ENCODE data around the gene SSX2IP. TPM values are rescaled to one million over a fixed set of nuclear protein-coding genes. Genes with fewer than 3 reads are reported as not detected.
"Not testable (repeated sequence)": the region's sequence is repeated elsewhere in the genome, so short reads cannot be mapped to it uniquely, and the experiment has no call there.

SSX2IP gene, protein sequence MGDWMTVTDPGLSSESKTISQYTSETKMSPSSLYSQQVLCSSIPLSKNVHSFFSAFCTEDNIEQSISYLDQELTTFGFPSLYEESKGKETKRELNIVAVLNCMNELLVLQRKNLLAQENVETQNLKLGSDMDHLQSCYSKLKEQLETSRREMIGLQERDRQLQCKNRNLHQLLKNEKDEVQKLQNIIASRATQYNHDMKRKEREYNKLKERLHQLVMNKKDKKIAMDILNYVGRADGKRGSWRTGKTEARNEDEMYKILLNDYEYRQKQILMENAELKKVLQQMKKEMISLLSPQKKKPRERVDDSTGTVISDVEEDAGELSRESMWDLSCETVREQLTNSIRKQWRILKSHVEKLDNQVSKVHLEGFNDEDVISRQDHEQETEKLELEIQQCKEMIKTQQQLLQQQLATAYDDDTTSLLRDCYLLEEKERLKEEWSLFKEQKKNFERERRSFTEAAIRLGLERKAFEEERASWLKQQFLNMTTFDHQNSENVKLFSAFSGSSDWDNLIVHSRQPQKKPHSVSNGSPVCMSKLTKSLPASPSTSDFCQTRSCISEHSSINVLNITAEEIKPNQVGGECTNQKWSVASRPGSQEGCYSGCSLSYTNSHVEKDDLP
- total RNA-seq, result 11.1 and 15.0 TPM in 2 replicates

DNA sequence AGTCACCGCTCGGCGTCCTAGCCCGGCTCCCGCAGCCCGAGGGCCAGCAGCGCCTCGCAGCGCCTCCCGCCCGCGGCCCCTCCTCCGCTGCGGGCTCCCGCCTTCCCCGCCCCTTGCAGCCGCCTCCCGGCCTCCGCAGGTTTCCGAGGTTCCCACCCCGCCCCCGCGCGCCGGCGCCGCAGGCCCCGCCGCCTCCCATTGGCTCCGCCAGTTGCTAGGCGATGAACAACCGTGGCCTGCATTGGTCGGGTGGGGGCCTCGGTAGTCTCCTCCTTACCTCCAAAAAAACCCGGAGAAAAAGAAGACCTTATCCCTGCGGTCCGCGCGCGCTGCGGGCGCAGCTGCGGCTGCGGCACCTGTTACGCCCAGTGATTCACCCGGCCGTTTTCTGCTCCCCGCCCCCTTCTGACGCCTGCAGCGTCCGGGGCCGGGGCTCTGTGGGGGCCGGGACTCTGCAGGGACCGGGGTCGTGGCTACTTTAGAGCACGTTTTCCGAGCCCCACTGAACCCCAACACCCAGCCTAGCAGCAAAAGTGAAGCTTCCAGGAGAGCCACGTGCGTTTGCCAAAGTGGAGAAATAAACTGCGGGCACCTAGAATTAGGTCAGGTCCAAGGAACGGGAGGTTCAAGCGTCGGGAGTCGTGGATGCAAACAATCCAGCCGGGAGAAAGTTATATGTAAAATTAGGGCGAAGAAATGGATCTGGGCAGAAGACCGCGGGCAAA lies at the start of gene SSX2IP:
SSX2IP (minus strand) TSS at position 65 of the 725 bp plus-strand sequence. CDS start 19,242 bp downstream, outside the sequence.
- intact Hi-C loops (cut with micrococcal nuclease), result loop anchor here (1.0 to 5.0 kb wide), 15 partner anchors 62 to 1017 kb away; partner anchors contain the start of genes BCL10, C1orf52, GNG5 and PRKACB
- Mint-ChIP-seq H3K4me3 (peak within 1 kb of the TSS; percentile 94), H3K27me3 (ENCODE audit: insufficient read depth) (no peaks in the 10 kb centered on the region), H3K27ac (peak within 1 kb of the TSS; percentile 95), H3K4me1 (ENCODE audit: low read depth) (peaks cover 59% of the 10 kb centered on the region), H3K9me3 (peaks cover 3% of the 10 kb centered on the region), H3K36me3 (ENCODE audit: low read depth) (peaks cover 9% of the 10 kb centered on the region)
- peak; percentile 98 for DNase-seq (ENCODE audit: low spot score)

DNA sequence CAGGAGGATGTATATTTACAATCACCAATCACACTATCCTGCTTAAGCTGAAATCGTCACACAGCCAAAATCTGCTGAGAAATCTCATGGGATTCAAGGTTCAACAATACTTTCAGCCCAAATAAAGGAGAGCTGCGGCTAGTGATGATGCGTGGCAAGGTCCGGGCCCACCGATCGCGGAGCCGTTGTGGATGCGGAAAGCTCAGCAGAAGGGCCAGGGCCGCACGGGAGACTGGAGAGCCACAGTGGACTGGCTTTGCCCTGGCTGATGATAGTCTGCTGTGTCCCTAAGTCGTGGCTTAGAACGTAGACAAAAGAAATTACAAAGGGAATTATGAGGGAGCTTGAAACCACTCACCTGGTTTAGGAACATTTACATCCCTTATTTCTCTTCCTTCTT lies 48.0 kb upstream of the SSX2IP start:
- intact Hi-C loops (cut with micrococcal nuclease), result no loop called here
- no peaks in the 10 kb centered on the region for H3K4me1 Mint-ChIP-seq (ENCODE audit: low read depth)
- no peaks in the 10 kb centered on the region for H3K36me3 Mint-ChIP-seq (ENCODE audit: low read depth)

DNA sequence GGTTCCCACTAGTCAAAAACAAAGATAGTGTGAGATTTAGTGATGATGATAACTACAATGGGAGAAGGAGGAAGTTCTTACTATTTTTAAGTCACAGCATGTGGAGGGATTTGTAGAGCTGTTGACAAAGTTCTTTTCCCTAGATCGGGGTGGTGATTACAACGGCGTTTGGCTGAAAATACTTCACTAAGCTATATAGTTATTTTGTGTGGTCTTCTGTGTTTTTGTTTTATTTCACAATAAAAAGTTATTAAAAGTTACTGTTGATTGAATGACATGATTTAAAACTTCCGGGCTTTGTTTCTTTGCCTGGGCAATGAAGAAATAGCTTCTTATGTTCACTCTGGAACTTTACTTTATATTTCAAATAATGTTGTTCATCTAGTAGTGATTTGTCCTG lies 47.3 kb upstream of the SSX2IP start:
- no peak for DNase-seq (ENCODE audit: low spot score)
- no peaks in the 10 kb centered on the region for H3K4me1 Mint-ChIP-seq (ENCODE audit: low read depth)
- peaks cover 15% of the 10 kb centered on the region for H3K27me3 Mint-ChIP-seq (ENCODE audit: insufficient read depth)
- H3K36me3 Mint-ChIP-seq (ENCODE audit: low read depth), result no peaks in the 10 kb centered on the region
- H3K4me3 Mint-ChIP-seq, result no peak overlapping the region
- H3K27ac Mint-ChIP-seq, result no peak overlapping the region
- intact Hi-C loops (cut with micrococcal nuclease), result no loop called here
- no peaks in the 10 kb centered on the region for H3K9me3 Mint-ChIP-seq

More for the DNA sequence above, 48.0 kb upstream of the SSX2IP start:
- H3K27me3 Mint-ChIP-seq (ENCODE audit: insufficient read depth), result peaks cover 15% of the 10 kb centered on the region
- H3K9me3 Mint-ChIP-seq, result no peaks in the 10 kb centered on the region
- H3K27ac Mint-ChIP-seq, result no peak overlapping the region
- no peak for DNase-seq (ENCODE audit: low spot score)
- no peak overlapping the region for H3K4me3 Mint-ChIP-seq

- Mint-ChIP-seq H3K36me3 (ENCODE audit: low read depth) (no peaks in the 10 kb centered on the region), H3K27ac (no peak overlapping the region), H3K4me1 (ENCODE audit: low read depth) (no peaks in the 10 kb centered on the region), H3K27me3 (ENCODE audit: insufficient read depth) (peaks cover 18% of the 10 kb centered on the region), H3K9me3 (no peaks in the 10 kb centered on the region), H3K4me3 (no peak overlapping the region)
- intact Hi-C loops (cut with micrococcal nuclease), result no loop called here
- DNase-seq (ENCODE audit: low spot score), result no peak
Observed at GRCh38 chr1:84736944-84737343, 46.7 kb upstream of the SSX2IP start.

DNA sequence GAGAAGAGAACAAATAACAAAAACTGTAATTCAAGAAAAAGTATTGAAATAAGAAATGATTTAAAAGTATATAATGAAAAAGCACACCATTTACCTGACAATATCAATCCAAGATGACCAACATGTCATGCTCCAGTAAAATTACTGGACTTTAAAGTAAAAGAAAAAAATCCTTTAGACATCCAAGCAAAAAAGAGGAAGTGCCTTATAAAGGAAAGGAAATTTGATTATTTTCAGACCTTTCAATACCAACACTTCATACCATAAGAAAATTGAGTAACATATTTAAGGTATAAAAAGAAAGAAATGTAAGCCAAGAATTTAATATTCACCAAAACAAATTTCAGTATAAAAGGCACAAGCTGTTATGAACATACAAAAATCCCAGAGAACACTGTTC lies 46.2 kb upstream of the SSX2IP start:
- Mint-ChIP-seq H3K4me3 (no peak overlapping the region), H3K36me3 (ENCODE audit: low read depth) (no peaks in the 10 kb centered on the region), H3K27ac (no peak overlapping the region), H3K9me3 (peaks cover 3% of the 10 kb centered on the region), H3K27me3 (ENCODE audit: insufficient read depth) (peaks cover 18% of the 10 kb centered on the region), H3K4me1 (ENCODE audit: low read depth) (no peaks in the 10 kb centered on the region)
- intact Hi-C loops (cut with micrococcal nuclease), result no loop called here
- no peak for DNase-seq (ENCODE audit: low spot score)

GRCh38 chr1:84735483-84735882 lies 45.2 kb upstream of the SSX2IP start:
- H3K27ac Mint-ChIP-seq, result no peak overlapping the region
- intact Hi-C loops (cut with micrococcal nuclease), result no loop called here
- no peaks in the 10 kb centered on the region for H3K4me1 Mint-ChIP-seq (ENCODE audit: low read depth)
- no peaks in the 10 kb centered on the region for H3K36me3 Mint-ChIP-seq (ENCODE audit: low read depth)
- no peak overlapping the region for H3K4me3 Mint-ChIP-seq
- DNase-seq (ENCODE audit: low spot score), result no peak
- peaks cover 24% of the 10 kb centered on the region for H3K27me3 Mint-ChIP-seq (ENCODE audit: insufficient read depth)
- peaks cover 4% of the 10 kb centered on the region for H3K9me3 Mint-ChIP-seq

DNA sequence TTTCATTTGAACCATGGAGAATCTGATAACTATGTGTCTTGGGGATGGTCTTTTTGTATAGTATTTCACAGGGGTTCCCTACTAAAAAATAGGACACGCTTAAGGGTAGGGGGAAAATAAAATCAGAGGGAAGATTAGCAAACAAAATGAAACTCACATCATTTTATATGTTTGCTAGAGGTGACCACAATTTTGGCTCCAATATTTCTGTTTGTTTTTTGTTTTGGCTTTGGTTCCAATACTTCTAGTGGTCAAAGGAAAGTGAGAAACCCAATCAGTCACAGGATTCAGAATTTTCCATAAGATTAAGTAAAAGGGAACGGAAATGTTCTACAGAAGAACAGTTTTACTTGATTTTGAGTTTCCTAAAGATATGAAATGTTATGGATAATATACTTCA lies 42.3 kb upstream of the SSX2IP start:
- no peak overlapping the region for H3K27ac Mint-ChIP-seq
- H3K4me1 Mint-ChIP-seq (ENCODE audit: low read depth), result no peaks in the 10 kb centered on the region
- intact Hi-C loops (cut with micrococcal nuclease), result no loop called here
- no peak for DNase-seq (ENCODE audit: low spot score)
- no peak overlapping the region for H3K4me3 Mint-ChIP-seq
- no peaks in the 10 kb centered on the region for H3K36me3 Mint-ChIP-seq (ENCODE audit: low read depth)
- peaks cover 4% of the 10 kb centered on the region for H3K9me3 Mint-ChIP-seq
- H3K27me3 Mint-ChIP-seq (ENCODE audit: insufficient read depth), result peaks cover 48% of the 10 kb centered on the region

DNA sequence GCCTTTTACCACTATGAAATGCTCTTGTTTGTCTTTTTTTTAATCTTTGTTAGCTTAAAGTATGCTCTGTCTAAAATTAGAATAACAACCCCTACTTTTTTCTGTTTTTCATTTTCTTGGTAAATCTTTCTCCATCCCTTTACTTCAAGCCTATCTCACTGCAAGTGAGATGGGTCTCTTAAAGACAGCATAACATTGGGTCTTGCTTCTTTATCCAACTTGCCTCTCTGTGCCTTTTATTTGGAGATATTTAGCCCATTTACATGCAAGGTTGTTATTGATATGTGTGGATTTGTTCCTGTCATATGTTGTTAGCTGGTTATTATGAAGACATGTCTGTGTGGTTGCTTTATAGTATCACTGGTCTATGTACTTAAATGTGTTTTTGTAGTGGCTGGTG lies 41.3 kb upstream of the SSX2IP start:
- Mint-ChIP-seq H3K27me3 (ENCODE audit: insufficient read depth) (peaks cover 53% of the 10 kb centered on the region), H3K36me3 (ENCODE audit: low read depth) (no peaks in the 10 kb centered on the region), H3K27ac (no peak overlapping the region), H3K4me1 (ENCODE audit: low read depth) (no peaks in the 10 kb centered on the region), H3K4me3 (no peak overlapping the region), H3K9me3 (peaks cover 4% of the 10 kb centered on the region)
- intact Hi-C loops (cut with micrococcal nuclease), result no loop called here
- no peak for DNase-seq (ENCODE audit: low spot score)

GRCh38 chr1:84727711-84728110 lies 37.5 kb upstream of the SSX2IP start:
- intact Hi-C loops (cut with micrococcal nuclease); H3K36me3 Mint-ChIP-seq (ENCODE audit: low read depth): not testable (repeated sequence)
- peaks cover 51% of the 10 kb centered on the region for H3K27me3 Mint-ChIP-seq (ENCODE audit: insufficient read depth)

DNA sequence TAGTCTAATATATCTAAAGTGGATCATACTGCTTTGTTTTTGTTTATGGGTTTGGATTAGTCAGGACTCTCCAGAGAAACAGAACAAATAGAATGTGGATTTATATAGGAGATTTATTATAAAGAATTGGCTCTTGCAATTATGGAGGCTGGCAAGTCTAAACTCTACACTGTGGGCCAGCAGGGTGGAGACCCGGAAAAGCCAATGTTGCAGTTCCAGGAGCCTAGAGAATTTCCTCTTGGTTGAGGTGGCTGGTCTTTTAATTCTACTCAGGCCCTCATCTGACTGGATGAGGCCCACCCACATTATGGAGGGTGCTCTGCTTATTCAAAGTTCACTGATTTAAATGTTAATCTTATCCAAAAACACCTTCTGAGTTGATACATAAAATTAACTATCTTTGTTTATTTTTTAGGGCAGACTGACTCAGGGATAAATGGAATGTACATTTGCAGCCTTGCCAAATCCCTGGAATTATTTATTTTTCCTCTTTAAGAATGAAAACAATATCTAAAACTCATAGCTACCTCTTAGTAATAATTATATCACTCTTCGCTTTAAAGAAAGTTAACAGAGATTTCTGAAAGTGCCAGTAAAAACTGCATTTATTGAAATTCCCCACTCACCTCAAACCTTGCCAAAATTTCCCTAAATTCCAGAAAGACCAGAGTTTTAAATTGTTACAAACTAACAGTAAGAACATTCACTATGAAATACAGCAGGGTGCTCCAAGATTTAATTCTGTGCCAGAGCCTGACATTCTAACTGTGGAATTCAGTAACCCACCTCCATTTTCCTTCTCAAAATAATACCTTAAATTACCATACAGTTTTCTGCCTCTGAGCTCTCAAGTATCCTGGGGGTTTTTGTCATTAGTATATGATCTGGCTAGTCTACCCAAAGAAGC lies 36.6 kb upstream of the SSX2IP start:
- Mint-ChIP-seq H3K4me3 (no peak overlapping the region), H3K4me1 (ENCODE audit: low read depth) (no peaks in the 10 kb centered on the region), H3K27ac (no peak overlapping the region), H3K36me3 (ENCODE audit: low read depth) (no peaks in the 10 kb centered on the region), H3K27me3 (ENCODE audit: insufficient read depth) (peaks cover 50% of the 10 kb centered on the region), H3K9me3 (peaks cover 4% of the 10 kb centered on the region)
- intact Hi-C loops (cut with micrococcal nuclease), result no loop called here
- no peak for DNase-seq (ENCODE audit: low spot score)

More at GRCh38 chr1:84727711-84728110, 37.5 kb upstream of the SSX2IP start:
- not testable (repeated sequence) for H3K9me3 Mint-ChIP-seq; H3K4me1 Mint-ChIP-seq (ENCODE audit: low read depth); H3K27ac Mint-ChIP-seq; DNase-seq (ENCODE audit: low spot score); H3K4me3 Mint-ChIP-seq

- peak; percentile 5 for DNase-seq (ENCODE audit: low spot score)
- intact Hi-C loops (cut with micrococcal nuclease), result no loop called here
- Mint-ChIP-seq H3K27me3 (ENCODE audit: insufficient read depth) (peaks cover 28% of the 10 kb centered on the region), H3K36me3 (ENCODE audit: low read depth) (no peaks in the 10 kb centered on the region), H3K27ac (no peak overlapping the region), H3K4me1 (ENCODE audit: low read depth) (peaks cover 6% of the 10 kb centered on the region), H3K4me3 (no peak overlapping the region), H3K9me3 (no peaks in the 10 kb centered on the region)
Observed at GRCh38 chr1:84724128-84724860, 34.0 kb upstream of the SSX2IP start.

GRCh38 chr1:84722794-84723193 lies 32.5 kb upstream of the SSX2IP start:
- H3K36me3 Mint-ChIP-seq (ENCODE audit: low read depth), result no peaks in the 10 kb centered on the region
- H3K27me3 Mint-ChIP-seq (ENCODE audit: insufficient read depth), result peaks cover 15% of the 10 kb centered on the region
- intact Hi-C loops (cut with micrococcal nuclease), result no loop called here

More at GRCh38 chr1:84722794-84723193, 32.5 kb upstream of the SSX2IP start:
- no peak for DNase-seq (ENCODE audit: low spot score)
- Mint-ChIP-seq H3K4me1 (ENCODE audit: low read depth) (peaks cover 6% of the 10 kb centered on the region), H3K4me3 (no peak overlapping the region), H3K9me3 (no peaks in the 10 kb centered on the region), H3K27ac (no peak overlapping the region)
